GM10248 (cell line): ENCODE measurements around the gene MAN2B2.
A peak's percentile ranks its signal among the peaks of the same experiment; 100 is the strongest.

Experiments
- CTCF ChIA-PET: fragments of 300-600 bp; sonication (Branson Sonifier 250); formaldehyde crosslinking; extraction: SDS; loops from one replicate; lab custom pipeline; 2021; ENCODE audit warnings: antibody characterized with exemption; lab: Yijun Ruan, JAX
- POLR2A ChIA-PET: fragments of 350-650 bp; sonication (Branson Sonifier 250); formaldehyde crosslinking; extraction: SDS; loops from one replicate; lab custom pipeline; 2020; ENCODE audit warnings: antibody characterized with exemption; lab: Yijun Ruan, JAX
- DNase-seq: peaks from one replicate; pipeline ENCODE4 v3.0.0; 2012; ENCODE audit errors: extremely low spot score
- TF ChIP-seq, protein P1 (sequence below): IDR thresholded peaks from 2 replicates; pipeline ENCODE4 v1.5.1; 2012; ENCODE audit warnings: mild to moderate bottlenecking, low read depth; ENCODE audit errors: extremely low read depth, missing control alignments, control extremely low read depth

Gene MAN2B2

DNA sequence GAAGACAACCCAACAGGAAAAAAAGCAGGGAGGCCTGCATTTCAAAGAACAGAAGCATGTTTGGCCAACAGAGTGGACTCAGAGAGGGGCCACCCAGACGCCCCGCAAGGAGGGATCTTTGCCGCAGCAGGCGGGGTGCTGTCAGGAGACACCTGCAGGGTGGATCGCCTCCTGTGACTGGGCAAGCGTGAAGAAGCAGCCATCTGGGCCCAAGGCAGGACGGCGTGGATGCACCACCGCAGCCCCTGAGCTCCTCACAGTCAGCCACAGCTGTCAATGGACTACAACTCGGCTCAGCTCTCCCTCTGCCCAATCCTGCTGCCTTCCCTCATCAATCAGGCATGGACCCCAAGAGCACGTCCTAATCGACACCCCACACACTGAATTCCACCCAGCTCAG lies 32.0 kb upstream of the MAN2B2 start:
- TF ChIP-seq, protein P1, sequence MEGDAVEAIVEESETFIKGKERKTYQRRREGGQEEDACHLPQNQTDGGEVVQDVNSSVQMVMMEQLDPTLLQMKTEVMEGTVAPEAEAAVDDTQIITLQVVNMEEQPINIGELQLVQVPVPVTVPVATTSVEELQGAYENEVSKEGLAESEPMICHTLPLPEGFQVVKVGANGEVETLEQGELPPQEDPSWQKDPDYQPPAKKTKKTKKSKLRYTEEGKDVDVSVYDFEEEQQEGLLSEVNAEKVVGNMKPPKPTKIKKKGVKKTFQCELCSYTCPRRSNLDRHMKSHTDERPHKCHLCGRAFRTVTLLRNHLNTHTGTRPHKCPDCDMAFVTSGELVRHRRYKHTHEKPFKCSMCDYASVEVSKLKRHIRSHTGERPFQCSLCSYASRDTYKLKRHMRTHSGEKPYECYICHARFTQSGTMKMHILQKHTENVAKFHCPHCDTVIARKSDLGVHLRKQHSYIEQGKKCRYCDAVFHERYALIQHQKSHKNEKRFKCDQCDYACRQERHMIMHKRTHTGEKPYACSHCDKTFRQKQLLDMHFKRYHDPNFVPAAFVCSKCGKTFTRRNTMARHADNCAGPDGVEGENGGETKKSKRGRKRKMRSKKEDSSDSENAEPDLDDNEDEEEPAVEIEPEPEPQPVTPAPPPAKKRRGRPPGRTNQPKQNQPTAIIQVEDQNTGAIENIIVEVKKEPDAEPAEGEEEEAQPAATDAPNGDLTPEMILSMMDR: no peak
- no peak for DNase-seq
- ChIA-PET CTCF (no interaction called here), POLR2A (no interaction called here)

DNA sequence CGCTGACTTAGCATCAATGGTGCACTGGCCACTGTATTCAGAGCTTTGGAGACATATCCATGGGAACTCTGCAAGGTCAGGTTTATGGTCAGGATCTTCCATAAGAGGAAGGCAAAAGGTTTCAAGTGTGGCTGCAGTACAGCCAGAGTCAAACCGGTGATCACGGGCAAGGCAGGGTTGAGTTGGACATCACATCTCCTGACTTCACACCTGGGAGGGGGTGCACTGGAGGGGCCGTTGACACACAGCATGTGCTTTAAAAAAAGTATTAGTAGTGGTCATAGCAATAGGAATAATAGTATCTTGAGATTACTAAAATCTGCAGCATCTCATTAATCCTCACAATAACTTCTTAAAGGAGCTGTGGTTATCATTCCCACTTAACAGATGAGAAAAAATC lies 28.9 kb upstream of the MAN2B2 start:
- DNase-seq: no peak
- ChIA-PET POLR2A (no interaction called here), CTCF (interaction anchor here (0.8 to 4.2 kb wide), 11 partner anchors 15 to 547 kb away, joined by 3 to 30 read pairs (median 7); partner anchors contain the start of gene MAN2B2)
- TF ChIP-seq, protein P1: no peak

DNA sequence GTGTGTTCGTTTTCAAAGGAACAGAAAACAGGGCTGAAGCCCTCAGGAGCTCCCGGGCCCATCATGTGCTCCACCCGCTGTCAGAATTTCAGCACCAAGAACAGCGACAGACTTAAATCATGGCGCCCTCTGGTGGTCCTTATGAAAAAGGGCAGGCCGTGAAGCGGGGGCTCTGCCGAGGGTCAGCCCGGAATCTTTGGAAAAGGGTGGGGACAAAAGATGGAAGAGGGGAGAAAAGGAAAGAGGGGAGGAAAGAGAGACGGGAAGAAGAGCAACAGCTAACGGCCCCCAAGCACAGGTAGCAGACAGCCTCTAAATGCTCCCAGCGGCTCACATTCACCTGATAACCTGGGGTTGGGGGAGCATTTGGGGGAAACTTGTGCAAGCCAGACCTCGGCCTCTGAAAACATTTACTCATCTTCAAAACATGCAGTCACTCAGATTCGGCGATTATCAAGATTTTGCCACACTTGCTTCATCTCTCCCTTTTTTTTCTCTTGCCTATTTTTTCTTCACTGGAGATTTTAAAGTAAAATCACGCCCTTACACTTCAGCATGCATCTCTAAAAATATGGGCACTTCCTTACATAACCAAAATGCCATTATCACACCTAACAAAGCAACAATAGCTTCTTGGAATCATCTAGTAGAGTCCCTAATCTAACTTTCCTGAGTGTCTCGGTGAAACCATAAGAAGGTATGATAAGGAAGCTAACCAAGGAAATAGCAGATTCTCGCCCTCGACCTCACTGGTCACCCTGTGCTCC lies 28.1 kb upstream of the MAN2B2 start:
- CTCF ChIA-PET: interaction anchor here (0.8 to 4.2 kb wide), 13 partner anchors 14 to 548 kb away, joined by 3 to 30 read pairs (median 5); partner anchors contain the start of gene MAN2B2
- TF ChIP-seq, protein P1: peak; percentile 94
- peak; percentile 78 for DNase-seq
- POLR2A ChIA-PET: no interaction called here

DNA sequence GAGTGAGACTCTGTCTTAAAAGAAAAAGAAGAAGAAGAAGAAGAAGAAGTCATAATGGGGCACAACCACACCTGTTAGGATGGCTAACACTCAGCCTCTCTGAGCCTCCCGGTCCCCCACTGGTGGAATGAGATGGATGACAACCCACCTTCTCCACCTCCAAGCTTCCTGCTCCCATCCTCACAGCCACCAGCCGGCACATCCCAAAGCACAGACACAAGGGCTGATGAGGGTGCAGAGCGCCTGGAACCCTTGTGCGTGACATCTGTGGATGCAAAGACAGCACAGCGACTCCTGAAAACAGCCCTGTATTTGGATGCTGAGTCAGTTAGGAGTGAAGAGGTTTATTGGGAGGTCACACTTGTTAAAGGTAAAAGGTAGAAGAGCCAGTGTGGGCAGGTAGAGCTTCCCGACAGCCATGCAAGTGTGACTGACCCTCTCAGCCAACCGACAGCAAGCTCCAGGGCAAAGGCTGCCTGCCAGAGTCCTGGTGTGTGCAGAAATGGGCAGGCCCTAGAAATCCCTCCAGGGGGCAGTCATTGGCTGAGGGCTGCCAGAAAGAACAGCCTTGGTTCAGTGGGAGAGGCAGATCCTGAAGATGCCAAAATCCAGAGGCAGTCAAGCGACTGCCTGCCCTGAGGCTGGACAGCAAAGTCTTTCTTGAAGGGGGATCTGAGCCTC lies 26.6 kb upstream of the MAN2B2 start:
- ChIA-PET CTCF (interaction anchor here (1.2 to 4.2 kb wide), 6 partner anchors 13 to 550 kb away, joined by 4 to 30 read pairs (median 17); partner anchors contain the start of gene MAN2B2), POLR2A (no interaction called here)
- DNase-seq: no peak
- TF ChIP-seq, protein P1: peak; percentile 22

DNA sequence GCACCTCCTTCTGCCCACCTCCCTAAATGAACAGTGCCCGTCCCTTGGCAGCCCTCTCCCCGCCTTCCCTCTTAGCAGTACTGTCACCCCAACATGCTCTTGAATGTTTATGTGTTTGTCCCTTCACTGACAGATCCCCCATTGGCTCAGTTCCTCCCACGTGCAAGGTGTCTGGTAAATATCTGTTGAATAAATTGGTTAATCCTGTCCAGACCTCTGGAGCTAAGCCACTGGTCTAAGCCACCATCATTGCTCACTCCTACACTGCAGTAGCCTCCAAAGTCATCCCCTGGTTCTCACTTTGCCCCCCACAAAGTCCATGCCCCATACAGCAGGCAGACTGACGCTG lies 26.1 kb upstream of the MAN2B2 start:
- ChIA-PET CTCF (interaction anchor here (3.2 to 3.9 kb wide), 2 partner anchors 12 to 218 kb away, joined by 13 to 21 read pairs; no protein-coding TSS in a partner anchor), POLR2A (no interaction called here)
- no peak for DNase-seq
- TF ChIP-seq, protein P1: no peak

DNA sequence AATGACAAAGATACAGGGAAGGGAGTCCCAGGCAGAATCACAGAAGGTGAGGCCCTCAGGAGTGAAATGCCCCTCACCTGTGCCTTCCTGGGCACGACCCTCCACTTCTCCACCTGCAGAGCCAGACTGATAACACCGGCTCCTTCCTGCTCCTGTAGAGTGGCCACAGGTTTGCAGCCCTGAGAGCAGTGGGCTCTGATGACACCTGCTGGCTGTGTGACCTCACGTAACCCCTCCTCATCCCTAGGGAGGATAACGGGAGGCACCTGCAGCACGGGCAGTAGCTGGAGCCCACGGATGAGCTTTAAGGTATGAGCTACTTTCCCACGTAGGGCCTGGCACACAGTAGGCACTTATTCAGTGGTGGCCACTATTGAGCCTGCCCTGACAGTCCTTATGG lies 25.5 kb upstream of the MAN2B2 start:
- no peak for DNase-seq
- CTCF ChIA-PET: interaction anchor here (0.8 to 0.9 kb wide), 2 partner anchors 217 to 299 kb away, joined by 3 to 4 read pairs; no protein-coding TSS in a partner anchor
- TF ChIP-seq, protein P1: no peak

More for the DNA sequence above, 25.5 kb upstream of the MAN2B2 start:
- POLR2A ChIA-PET: no interaction called here
